Retinal pigment epithelial cell (primary cell): ENCODE results near the gene CIAO2B.

Experiments used
- DNase-seq: peaks from one replicate; pipeline ENCODE4 v3.0.0-alpha.2; 2010; ENCODE audit warnings: low read depth
- H3K4me3 ChIP-seq: 2 replicates; pipeline ENCODE4 v1.5.1; 2011; ENCODE audit warnings: mild to moderate bottlenecking, low read length, control low read depth, moderate library complexity
- CTCF ChIP-seq: conservative IDR thresholded peaks from 2 replicates; pipeline ENCODE4 v1.5.1; 2011; ENCODE audit warnings: low read depth, low read length, control low read depth, inconsistent platforms

CIAO2B gene

GRCh38 chr16:66905633-66906539, 28.3 kb downstream of the CIAO2B start:
- no peak for TF ChIP-seq CTCF

GRCh38 chr16:66904846-66905632, 29.2 kb downstream of the CIAO2B start:
- no peak for TF ChIP-seq CTCF
- no peak overlapping the region for H3K4me3 ChIP-seq
- DNase-seq = no peak

More at GRCh38 chr16:66905633-66906539, 28.3 kb downstream of the CIAO2B start:
- no peak overlapping the region for H3K4me3 ChIP-seq
- peak; percentile 98 for DNase-seq

GRCh38 chr16:66904428-66904845, 29.8 kb downstream of the CIAO2B start:
- no peak for TF ChIP-seq CTCF
- DNase-seq = no peak
- no peak overlapping the region for H3K4me3 ChIP-seq

GRCh38 chr16:66903544-66904427, 30.4 kb downstream of the CIAO2B start:
- no peak for TF ChIP-seq CTCF
- no peak overlapping the region for H3K4me3 ChIP-seq
- DNase-seq = no peak

- no peak for DNase-seq
- TF ChIP-seq CTCF = no peak
- no peak overlapping the region for H3K4me3 ChIP-seq
Measured at GRCh38 chr16:66902648-66903543, 31.3 kb downstream of the CIAO2B start.

GRCh38 chr16:66901626-66902025, 32.6 kb downstream of the CIAO2B start:
- no peak for TF ChIP-seq CTCF
- no peak overlapping the region for H3K4me3 ChIP-seq
- no peak for DNase-seq
